NOMO-1 treated with dmso at 0.1 percent for 144 hours (cell line): ENCODE results near the gene TPRA1.
"Not testable (repeated sequence)": the region's sequence is repeated elsewhere in the genome, so short reads cannot be mapped to it uniquely, and the experiment has no call there.

ENCODE experiments used
- DNase-seq: peaks from one replicate; lab custom pipeline; 2025; ENCODE audit not compliant: unreplicated experiment; lab: John Stamatoyannopoulos, UW

TPRA1 gene

DNA sequence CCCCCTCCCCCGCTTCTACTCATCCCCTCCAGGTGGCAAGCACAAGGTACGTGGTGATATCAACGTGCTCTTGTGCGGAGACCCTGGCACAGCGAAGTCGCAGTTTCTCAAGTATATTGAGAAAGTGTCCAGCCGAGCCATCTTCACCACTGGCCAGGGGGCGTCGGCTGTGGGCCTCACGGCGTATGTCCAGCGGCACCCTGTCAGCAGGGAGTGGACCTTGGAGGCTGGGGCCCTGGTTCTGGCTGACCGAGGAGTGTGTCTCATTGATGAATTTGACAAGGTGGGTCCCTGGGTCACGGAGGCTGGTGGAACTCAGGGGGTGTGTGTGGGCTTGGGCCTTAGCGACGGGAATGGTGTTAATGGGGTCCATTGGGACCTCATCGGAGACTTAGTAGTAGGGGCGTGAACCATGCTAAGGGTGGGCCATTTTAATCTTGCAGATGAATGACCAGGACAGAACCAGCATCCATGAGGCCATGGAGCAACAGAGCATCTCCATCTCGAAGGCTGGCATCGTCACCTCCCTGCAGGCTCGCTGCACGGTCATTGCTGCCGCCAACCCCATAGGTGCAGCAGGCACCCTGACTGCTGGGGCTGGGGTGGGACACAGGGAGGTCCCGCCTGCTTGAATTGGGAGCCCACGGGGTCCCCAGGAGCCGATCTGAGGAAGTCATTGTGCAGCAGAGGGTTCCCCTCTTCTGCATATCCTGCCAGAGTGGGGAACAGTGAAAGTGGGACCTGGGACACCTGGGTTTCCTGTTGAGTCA, 26.5 kb upstream of the TPRA1 start:
- DNase-seq: no peak

DNA sequence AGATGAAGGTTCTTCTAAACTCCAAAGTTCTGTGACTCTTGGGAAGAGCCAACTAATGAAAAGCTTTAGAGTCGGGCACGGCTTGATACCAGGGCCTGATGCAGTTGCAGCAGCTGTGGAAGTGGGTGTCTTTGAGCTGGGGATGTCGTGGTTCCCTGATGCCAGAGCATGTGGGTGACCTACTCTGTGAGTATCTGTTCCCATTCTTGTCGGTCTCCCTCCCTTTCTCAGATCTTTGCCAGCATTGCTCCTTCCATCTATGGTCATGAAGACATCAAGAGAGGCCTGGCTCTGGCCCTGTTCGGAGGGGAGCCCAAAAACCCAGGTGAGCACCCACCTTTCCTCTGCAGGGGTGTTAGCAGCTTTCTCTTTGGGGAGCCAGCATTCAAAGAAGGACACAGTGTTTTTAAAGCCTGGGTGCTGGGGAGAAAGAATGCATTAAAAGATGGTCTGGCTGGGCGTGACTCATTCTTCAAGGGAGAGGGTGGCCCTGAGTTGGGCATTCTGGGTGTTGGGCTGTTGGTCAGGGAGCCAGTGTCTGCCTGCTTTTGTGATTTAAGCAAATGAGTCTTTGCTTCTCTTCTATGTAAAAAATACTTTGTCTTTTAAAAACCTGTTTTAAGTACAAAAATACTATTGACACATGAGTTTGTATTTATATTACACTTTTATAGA, 25.2 kb upstream of the TPRA1 start:
- DNase-seq: no peak

GRCh38 chr3:127614928-127615589, 24.5 kb upstream of the TPRA1 start:
- DNase-seq: no peak

DNA sequence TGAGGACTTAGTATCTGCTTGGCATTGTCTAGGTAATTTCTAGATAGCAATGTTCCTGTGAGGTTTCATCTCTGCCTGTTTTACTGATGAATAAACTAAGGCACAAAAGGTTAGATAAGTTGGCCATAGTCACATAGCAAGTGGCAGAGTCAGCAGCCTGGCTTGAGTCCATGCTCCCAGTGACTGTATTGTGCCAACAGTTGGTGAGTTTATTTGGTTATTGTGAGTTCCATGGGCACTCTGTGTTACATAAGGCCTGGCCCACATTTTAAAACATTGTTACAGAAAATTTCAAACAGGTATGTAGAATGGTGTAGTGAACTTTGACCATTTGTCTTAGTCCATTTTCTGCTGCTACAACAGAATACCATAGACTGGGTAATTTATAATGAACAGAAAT, 22.9 kb upstream of the TPRA1 start:
- no peak for DNase-seq

DNA sequence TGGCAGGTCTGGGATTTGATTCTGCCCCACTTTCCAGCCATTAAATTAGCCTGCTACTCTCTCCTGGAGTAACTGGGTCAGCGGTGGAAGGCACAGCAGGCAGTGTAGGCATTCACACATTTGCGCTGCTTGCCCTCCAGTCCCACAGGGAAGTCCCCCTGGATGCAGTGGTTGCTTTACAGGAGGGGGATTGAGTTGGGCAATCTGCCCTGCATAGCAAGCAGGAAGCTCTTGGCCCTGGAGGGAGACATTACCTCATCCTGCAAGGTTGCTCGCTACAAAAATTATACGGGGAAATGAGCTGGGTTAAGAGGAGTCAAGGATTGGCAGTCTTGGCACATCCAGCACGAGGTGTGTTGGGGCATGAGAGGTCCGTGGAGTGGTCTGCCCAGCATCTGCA, 22.4 kb upstream of the TPRA1 start:
- no peak for DNase-seq

DNA sequence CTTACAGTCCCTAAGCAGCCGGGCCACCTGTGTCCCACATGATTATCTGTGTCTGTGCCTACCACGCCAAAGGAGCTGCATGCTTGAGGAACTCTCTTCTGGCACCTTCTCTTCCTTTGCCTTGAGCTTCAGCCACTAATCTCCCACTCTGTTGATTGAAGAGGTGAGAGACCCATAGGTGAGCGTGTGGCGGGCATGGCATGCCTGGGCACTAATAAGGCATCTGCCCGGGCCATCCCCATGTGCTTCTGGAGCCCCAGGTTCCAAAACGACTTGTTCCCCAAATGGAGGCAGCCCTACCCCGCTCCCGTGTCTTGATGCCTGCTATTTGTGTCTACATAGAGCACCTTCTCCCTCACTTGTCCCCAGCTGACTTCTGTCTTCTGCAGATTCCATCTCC, 20.7 kb upstream of the TPRA1 start:
- DNase-seq: no peak

DNA sequence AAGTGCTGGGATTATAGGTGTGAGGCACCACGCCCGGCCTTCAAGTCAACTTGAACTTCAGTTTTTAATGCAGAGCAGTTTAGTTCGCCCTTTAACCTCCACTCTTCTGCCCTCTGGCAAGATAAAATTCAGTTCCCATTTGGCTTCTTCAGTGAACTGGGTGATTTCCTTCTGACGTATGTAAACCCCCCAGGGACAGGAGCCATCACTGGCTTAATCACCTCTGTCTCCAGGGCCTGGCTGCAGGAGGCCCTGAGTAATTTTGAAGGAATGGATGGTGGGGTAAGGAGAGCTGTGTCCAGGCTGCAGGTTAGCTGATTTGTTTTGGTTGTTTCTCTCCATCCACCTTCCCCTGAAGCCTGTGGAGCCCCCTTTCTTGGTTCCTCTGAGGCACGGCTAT, 19.6 kb upstream of the TPRA1 start:
- DNase-seq: no peak

GRCh38 chr3:127608362-127608718, 17.8 kb upstream of the TPRA1 start:
- no peak for DNase-seq

- no peak for DNase-seq
Observed at GRCh38 chr3:127607675-127608361, 17.3 kb upstream of the TPRA1 start.

GRCh38 chr3:127606981-127607595, 16.6 kb upstream of the TPRA1 start:
- no peak for DNase-seq

GRCh38 chr3:127606086-127606805, 15.7 kb upstream of the TPRA1 start:
- DNase-seq: no peak

DNA sequence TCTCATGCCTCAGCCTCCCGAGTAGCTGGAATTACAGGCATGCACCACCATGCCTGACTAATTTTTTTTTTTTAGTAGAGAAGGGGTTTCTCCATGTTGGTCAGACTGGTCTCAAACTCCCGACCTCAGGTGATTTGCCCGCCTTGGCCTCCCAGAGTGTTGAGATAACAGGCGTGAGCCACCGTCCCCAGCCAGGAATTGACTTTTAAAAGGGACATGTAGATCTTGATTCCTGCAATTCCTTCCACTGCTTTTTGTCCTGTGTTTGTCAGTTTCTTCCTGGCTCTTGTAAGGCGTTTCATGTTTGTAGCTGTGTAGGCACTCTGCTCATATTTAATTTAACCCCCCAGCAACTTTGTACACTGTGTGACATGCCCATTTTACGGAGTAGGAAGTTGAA, 15.0 kb upstream of the TPRA1 start:
- DNase-seq: not testable (repeated sequence)

GRCh38 chr3:127604546-127605165, 14.1 kb upstream of the TPRA1 start:
- DNase-seq: no peak

GRCh38 chr3:127604035-127604434, 13.5 kb upstream of the TPRA1 start:
- DNase-seq: no peak

- no peak for DNase-seq
Observed at GRCh38 chr3:127600749-127601456, 10.4 kb upstream of the TPRA1 start.

- no peak for DNase-seq
Observed at GRCh38 chr3:127598841-127599570, 8.5 kb upstream of the TPRA1 start.

DNA sequence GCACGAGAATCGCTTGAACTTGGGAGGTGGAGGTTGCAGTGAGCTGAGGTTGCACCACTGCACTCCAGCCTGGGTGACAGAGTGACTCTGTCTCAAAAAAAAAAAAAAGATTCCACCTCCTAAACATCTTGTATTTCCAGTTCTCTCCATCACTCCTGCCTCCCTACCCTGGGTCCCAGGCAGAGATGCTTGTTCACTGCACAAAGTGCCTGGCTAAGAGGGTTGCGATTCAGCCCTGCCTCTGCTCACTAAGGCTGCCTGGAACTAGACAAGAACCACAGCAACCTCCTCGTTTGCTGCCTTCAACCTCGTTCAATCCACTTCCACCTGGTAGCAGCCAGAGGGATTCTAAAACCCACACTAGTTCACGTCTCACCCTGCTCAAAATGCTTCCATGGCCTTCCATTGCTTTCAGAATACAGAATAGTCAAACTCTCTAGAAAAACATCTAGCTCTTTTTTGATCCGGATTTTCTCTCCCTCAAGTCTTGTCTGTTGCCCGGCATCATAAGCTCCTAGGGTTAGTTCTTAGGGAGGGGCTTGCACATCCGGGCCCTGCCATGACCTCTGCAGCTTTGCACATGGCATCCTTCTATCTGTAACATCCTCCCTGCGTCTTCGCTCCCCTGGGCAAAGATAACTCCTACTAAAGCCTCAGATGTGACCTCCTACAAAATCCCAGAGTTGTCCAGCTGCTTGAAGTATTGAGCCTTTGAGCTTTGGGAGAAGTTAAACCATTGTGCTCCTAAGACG, 6.7 kb upstream of the TPRA1 start:
- no peak for DNase-seq

DNA sequence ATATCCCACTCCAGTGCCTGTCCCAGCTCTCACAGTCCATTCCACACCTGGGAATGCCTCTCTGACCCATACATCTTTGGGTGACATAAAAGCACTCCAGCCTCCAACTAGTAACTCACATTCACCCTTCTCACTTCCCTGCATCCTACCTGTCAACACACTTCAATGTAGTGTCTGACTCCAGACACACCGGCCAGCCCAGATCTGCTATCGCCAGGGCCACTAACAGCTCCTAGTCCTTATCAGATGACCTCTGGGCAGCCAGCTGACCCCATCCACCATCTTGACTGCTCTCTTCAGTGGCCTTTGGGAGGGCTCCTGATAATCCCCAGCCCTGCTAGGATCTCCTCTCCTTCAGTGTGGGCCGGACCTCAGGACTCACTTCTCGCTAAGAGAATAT, 4.8 kb upstream of the TPRA1 start:
- DNase-seq: no peak
